Upper lobe of right lung (tissue), 1 donor: ENCODE results near the gene CRLF2. TPM values are rescaled to one million over a fixed set of nuclear protein-coding genes. Genes with fewer than 3 reads are reported as not detected.
"Not testable (repeated sequence)": the region's sequence is repeated elsewhere in the genome, so short reads cannot be mapped to it uniquely, and the experiment has no call there.

Experiments used
- ATAC-seq: fragments of 200-7000 bp; cut with Tn5 transposase; one replicate; pipeline ENCODE4 v1.9.1; 2020; ENCODE audit warnings: mild to moderate bottlenecking, moderate library complexity
- DNase-seq: peaks from one replicate; pipeline ENCODE4 v3.0.0-alpha.2; 2020
- H3K27ac ChIP-seq: fragments of 200-600 bp; one replicate; pipeline ENCODE4 v1.8.0; 2022
- H3K27me3 ChIP-seq: fragments of 200-600 bp; one replicate; pipeline ENCODE4 v1.8.0; 2022; ENCODE audit warnings: mild to moderate bottlenecking
- H3K36me3 ChIP-seq: fragments of 200-600 bp; one replicate; pipeline ENCODE4 v1.8.0; 2022
- H3K4me1 ChIP-seq: fragments of 200-600 bp; one replicate; pipeline ENCODE4 v1.8.0; 2022
- H3K4me3 ChIP-seq: fragments of 200-600 bp; one replicate; pipeline ENCODE4 v1.8.0; 2022; ENCODE audit warnings: mild to moderate bottlenecking
- H3K9me3 ChIP-seq: fragments of 200-600 bp; one replicate; pipeline ENCODE4 v1.8.0; 2022
- CTCF ChIP-seq: fragments of 200-600 bp; IDR thresholded peaks from one replicate; pipeline ENCODE4 v1.8.0; 2022; ENCODE audit warnings: antibody characterized with exemption
- intact Hi-C: fragments of 100-400 bp; cut with DNase I; formaldehyde crosslinking; loops from one replicate; pipeline ENCODE4 v1.11.0; 2022
- total RNA-seq: library from RNA; stranded (reverse); fragmentation: NEBNext Ultra II Directional; extraction: Animal tissue kit (Norgen Biotek cat#: 25700); gene quantifications from one replicate; pipeline ENCODE4 v1.2.1, GENCODE V29; 2021
- donor health status: DM: no; HTN: yes; CAD: no; lungs with severe emphysema.

CRLF2 gene
- total RNA-seq, 1 donor from 2014 or later, result 1.2 TPM

- DNase-seq (no peak), ATAC-seq (no peak)
- Histone ChIP-seq H3K27ac (no peak overlapping the region), H3K9me3 (no peaks in the 10 kb centered on the region), H3K36me3 (no peaks in the 10 kb centered on the region), H3K4me3 (no peak overlapping the region), H3K4me1 (no peaks in the 10 kb centered on the region), H3K27me3 (no peaks in the 10 kb centered on the region)
- no peak for TF ChIP-seq CTCF
- intact Hi-C loops, result no loop called here
Observed at GRCh38 chrX:1231850-1232465, 19.5 kb upstream of the CRLF2 start.

DNA sequence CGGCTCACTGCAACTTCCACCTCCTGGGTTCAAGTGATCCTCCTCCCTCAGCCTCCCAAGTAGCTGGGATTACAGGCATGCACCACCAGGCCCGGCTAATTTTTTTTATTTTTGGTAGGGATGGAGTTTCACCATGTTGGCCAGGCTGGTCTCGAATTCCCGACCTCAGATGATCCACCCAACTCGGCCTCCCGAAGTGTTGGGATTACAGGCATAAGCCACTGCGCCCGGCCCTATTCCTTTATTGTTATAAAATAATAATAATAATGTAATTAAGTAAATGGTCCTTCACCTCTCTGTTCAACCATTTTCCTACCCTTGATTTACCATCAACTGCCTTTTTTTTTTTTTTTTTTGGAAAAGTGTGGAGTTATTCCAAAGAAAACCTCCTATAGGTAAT, 15.7 kb upstream of the CRLF2 start:
- H3K4me3 ChIP-seq, H3K9me3 ChIP-seq, ATAC-seq, H3K4me1 ChIP-seq, H3K36me3 ChIP-seq, H3K27ac ChIP-seq, intact Hi-C loops, H3K27me3 ChIP-seq, DNase-seq: not testable (repeated sequence)

GRCh38 chrX:1226249-1226648, 13.8 kb upstream of the CRLF2 start:
- H3K9me3 ChIP-seq, result peaks cover 7% of the 10 kb centered on the region
- no peak overlapping the region for H3K27ac ChIP-seq
- no peaks in the 10 kb centered on the region for H3K36me3 ChIP-seq
- no peak for TF ChIP-seq CTCF
- H3K4me1 ChIP-seq, result no peaks in the 10 kb centered on the region
- no peak overlapping the region for H3K4me3 ChIP-seq
- H3K27me3 ChIP-seq, result no peaks in the 10 kb centered on the region
- DNase-seq (no peak), ATAC-seq (no peak)
- intact Hi-C loops, result no loop called here

DNA sequence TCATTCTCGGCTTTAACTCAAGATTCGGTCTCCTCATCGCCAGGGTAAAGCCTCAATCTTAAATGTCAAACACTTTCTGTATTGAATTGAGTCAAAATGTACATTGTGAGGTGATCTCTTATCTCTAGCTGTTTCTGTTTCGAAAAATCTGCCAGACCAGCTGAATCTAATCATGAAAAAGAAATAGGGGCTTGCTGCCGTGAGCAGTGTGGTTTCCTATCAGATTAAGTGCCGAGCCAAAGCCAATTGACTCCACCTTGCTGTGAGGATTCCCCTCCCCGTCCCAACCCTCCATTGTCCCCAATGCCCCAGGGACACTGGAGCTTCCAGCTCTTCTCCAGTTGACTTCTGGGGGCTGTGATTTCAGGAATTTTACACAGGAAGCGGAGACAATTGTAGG, 12.5 kb upstream of the CRLF2 start:
- no peak overlapping the region for H3K4me3 ChIP-seq
- DNase-seq (no peak), ATAC-seq (no peak)
- no peak overlapping the region for H3K27ac ChIP-seq
- no peak for TF ChIP-seq CTCF
- H3K36me3 ChIP-seq, result no peaks in the 10 kb centered on the region
- no peaks in the 10 kb centered on the region for H3K4me1 ChIP-seq
- intact Hi-C loops, result no loop called here
- peaks cover 7% of the 10 kb centered on the region for H3K9me3 ChIP-seq
- H3K27me3 ChIP-seq, result no peaks in the 10 kb centered on the region

DNA sequence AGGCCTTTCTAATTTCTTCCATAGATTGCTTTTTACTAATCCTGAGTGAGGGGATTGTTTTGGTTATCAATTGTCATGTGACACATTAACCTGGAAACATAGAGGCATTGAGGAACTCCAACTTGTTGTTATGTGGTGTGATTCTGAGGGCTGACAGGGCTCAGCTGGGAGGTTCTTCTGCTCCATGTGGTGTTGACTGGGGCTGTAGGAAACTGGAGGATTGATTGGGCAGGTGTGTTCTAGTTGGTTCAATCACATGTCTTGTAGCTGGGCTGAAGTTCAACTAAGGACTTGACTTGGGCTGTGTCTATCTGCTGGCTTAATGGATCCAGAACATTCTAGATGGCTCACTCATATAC, 10.8 kb upstream of the CRLF2 start:
- Histone ChIP-seq H3K27me3 (no peaks in the 10 kb centered on the region), H3K4me1 (no peaks in the 10 kb centered on the region), H3K27ac (no peak overlapping the region), H3K4me3 (no peak overlapping the region), H3K9me3 (peaks cover 7% of the 10 kb centered on the region), H3K36me3 (no peaks in the 10 kb centered on the region)
- intact Hi-C loops, result no loop called here
- no peak for DNase-seq
- no peak for TF ChIP-seq CTCF
- ATAC-seq, result no peak

GRCh38 chrX:1222531-1223241, 10.2 kb upstream of the CRLF2 start:
- H3K4me1 ChIP-seq, result no peaks in the 10 kb centered on the region
- peaks cover 7% of the 10 kb centered on the region for H3K9me3 ChIP-seq
- intact Hi-C loops, result no loop called here
- no peaks in the 10 kb centered on the region for H3K36me3 ChIP-seq
- TF ChIP-seq CTCF, result no peak
- peak; percentile 54 for ATAC-seq
- DNase-seq, result no peak
- H3K4me3 ChIP-seq, result no peak overlapping the region
- H3K27ac ChIP-seq, result no peak overlapping the region
- H3K27me3 ChIP-seq, result no peaks in the 10 kb centered on the region
